ENCODE results near the gene ULBP3.
"Not testable (repeated sequence)": the region's sequence is repeated elsewhere in the genome, so short reads cannot be mapped to it uniquely, and the experiment has no call there.

Gene ULBP3

GRCh38 chr6:150076196-150076893, 7.4 kb upstream of the ULBP3 start:
- no peak for DNase-seq (ENCODE audit: low read depth in 1 of 2, low spot score in 1 of 2)

GRCh38 chr6:150075034-150075421, 6.1 kb upstream of the ULBP3 start:
- no peak for DNase-seq (ENCODE audit: low read depth in 1 of 2, low spot score in 1 of 2)

DNA sequence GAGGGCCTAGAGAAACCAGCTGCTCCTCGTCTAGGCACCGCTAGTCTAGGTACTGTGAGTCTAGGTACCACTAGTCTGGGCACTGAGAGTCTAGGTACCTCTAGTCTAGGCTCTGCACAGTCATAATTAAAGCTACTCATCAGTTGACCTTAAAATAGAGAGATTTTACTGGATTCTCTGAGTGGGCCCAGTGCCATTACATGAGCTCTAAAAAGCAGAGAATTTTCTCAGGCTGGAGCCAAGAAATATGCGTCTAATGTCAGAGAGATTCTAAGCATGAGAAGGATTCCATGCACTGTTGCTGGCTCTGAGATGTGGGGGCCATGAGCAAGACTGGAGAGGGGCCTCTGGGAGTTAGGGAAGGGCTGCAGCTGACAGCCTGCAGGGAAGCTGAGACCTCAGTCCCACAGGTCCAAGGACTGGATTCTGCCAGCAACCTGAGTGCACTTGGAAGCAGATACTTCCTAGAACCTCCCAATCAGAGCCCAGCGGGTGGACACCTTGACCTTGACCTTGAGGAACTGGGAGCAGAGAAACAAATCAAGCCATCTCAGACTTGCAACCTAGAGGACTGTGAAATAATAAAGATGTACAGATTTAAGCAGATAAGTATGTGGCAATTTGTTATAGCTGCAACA, 5.6 kb upstream of the ULBP3 start:
- DNase-seq (ENCODE audit: low read depth in 1 of 2, low spot score in 1 of 2) = not testable (repeated sequence)

DNA sequence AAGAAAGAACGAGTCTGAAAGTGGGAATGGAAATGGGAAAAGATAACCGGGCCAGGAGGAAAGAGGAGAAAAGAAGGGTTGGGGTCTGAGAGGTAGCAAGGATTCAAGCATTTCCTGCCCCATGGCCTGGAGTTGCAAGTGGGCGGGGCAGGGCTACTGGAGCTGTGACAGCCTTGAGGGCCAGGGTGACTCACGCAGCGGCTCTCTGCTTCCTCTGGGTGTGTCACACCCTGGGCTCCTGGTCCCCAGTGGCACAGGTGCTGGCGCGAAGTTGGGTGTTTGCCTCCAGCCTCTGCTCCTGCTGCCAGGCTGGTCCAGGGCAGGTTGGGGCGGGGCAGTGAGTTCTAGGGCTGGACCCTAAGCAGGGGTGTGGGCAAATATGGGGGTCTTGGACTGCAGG, 3.3 kb upstream of the ULBP3 start:
- DNase-seq (ENCODE audit: low read depth in 1 of 2, low spot score in 1 of 2) = no peak

GRCh38 chr6:150070236-150070818, 1.4 kb upstream of the ULBP3 start:
- no peak for DNase-seq (ENCODE audit: low read depth in 1 of 2, low spot score in 1 of 2)

- no peak for DNase-seq (ENCODE audit: low read depth in 1 of 2, low spot score in 1 of 2)
Observed at GRCh38 chr6:150069706-150070105, 785 bp upstream of the ULBP3 start.

- no peak for DNase-seq (ENCODE audit: low read depth in 1 of 2, low spot score in 1 of 2)
Observed at GRCh38 chr6:150068151-150068550, 770 bp downstream of the ULBP3 start.

- no peak for DNase-seq (ENCODE audit: low read depth in 1 of 2, low spot score in 1 of 2)
Observed at GRCh38 chr6:150065083-150065482, 3.8 kb downstream of the ULBP3 start.

- DNase-seq (ENCODE audit: low read depth in 1 of 2, low spot score in 1 of 2) = no peak
Observed at GRCh38 chr6:150063640-150064039, 5.3 kb downstream of the ULBP3 start.

DNA sequence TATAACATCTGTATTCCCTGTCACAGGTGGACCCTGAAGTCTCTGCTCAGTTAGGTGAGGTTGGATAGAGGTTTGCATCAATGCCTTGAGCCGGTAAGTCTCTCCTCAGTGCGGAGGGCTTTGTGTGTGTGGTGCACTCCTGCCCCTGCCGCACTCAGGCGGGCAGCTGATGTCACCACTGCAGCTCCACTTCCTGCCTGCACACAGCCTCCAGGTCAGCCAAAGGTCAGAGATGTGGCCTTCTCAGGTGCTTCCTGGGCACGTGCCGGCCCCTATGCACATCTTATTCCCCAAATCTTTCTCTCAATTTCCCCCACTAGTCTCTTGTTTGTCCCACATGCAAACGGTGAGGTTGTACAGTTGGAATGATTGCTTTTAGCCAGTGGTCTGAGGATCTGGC, 8.9 kb downstream of the ULBP3 start:
- DNase-seq (ENCODE audit: low read depth in 1 of 2, low spot score in 1 of 2) = not testable (repeated sequence)

- DNase-seq (ENCODE audit: low read depth in 1 of 2, low spot score in 1 of 2) = no peak
Observed at GRCh38 chr6:150058986-150059385, 9.9 kb downstream of the ULBP3 start.

DNA sequence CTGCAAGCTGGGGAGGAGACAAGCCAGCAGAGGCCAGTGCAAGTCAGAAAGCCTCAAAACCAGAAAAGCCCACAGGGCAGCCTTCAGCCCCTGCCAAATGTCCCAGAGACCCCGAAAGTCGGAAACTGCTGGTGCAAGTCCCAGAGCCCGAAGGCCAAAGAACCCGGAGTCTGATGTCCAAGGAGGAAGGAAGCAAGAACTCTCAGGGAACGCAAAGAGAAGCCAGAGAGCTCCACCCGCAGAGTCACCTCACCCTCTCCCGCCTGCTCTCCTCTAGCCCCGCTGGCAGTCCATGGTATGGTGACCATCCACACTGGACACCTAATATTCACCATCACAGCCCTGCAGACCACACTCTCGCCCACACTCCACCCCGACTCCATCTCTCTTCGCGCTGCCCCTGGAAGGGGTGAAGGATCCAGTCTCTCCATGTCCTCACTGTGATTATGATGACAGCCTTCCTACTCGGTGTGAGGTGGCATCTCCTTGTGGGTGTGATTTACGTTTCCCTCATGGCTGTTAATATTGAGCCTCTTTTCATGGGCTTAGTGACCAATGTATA, 10.6 kb downstream of the ULBP3 start:
- no peak for DNase-seq (ENCODE audit: low read depth in 1 of 2, low spot score in 1 of 2)

- DNase-seq (ENCODE audit: low read depth in 1 of 2, low spot score in 1 of 2) = no peak
Observed at GRCh38 chr6:150057501-150057951, 11.4 kb downstream of the ULBP3 start.

GRCh38 chr6:150056916-150057315, 12.0 kb downstream of the ULBP3 start:
- no peak for DNase-seq (ENCODE audit: low read depth in 1 of 2, low spot score in 1 of 2)

- DNase-seq (ENCODE audit: low read depth in 1 of 2, low spot score in 1 of 2) = no peak
Observed at GRCh38 chr6:150056156-150056555, 12.8 kb downstream of the ULBP3 start.

DNA sequence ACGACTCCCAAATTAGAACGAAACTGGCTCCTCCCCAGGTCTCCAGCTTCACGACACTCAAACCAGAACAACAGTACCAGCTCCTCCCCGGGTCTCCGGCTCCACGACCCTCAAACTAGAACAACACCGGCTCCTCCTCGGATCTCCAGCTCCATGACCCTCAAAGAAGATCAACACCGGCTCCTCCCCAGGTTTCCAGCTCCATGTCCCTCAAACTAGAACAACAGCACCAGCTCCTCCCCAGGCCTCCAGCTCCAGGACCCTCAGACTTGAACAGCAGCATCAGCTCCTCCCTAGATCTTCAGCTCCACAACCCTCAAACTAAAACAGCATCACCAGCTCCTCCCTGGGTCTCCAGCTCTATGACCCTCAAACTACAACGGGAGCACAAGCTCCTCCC, 13.8 kb downstream of the ULBP3 start:
- no peak for DNase-seq (ENCODE audit: low read depth in 1 of 2, low spot score in 1 of 2)

GRCh38 chr6:150053450-150053849, 15.5 kb downstream of the ULBP3 start:
- DNase-seq (ENCODE audit: low read depth in 1 of 2, low spot score in 1 of 2) = no peak

GRCh38 chr6:150050846-150051245, 18.1 kb downstream of the ULBP3 start:
- no peak for DNase-seq (ENCODE audit: low read depth in 1 of 2, low spot score in 1 of 2)

GRCh38 chr6:150048099-150048498, 20.8 kb downstream of the ULBP3 start:
- no peak for DNase-seq (ENCODE audit: low read depth in 1 of 2, low spot score in 1 of 2)

- no peak for DNase-seq (ENCODE audit: low read depth in 1 of 2, low spot score in 1 of 2)
Observed at GRCh38 chr6:150046943-150047342, 22.0 kb downstream of the ULBP3 start.

- DNase-seq (ENCODE audit: low read depth in 1 of 2, low spot score in 1 of 2) = no peak
Observed at GRCh38 chr6:150044621-150045145, 24.2 kb downstream of the ULBP3 start.
